NCI-H1436 (cell line): ENCODE measurements around the gene GUCA2A.
A peak's percentile ranks its signal among the peaks of the same experiment; 100 is the strongest.
"Not testable (repeated sequence)": the region's sequence is repeated elsewhere in the genome, so short reads cannot be mapped to it uniquely, and the experiment has no call there.

Source experiments
- DNase-seq: peaks from one replicate; lab custom pipeline; 2025; lab: John Stamatoyannopoulos, UW

GUCA2A gene

DNA sequence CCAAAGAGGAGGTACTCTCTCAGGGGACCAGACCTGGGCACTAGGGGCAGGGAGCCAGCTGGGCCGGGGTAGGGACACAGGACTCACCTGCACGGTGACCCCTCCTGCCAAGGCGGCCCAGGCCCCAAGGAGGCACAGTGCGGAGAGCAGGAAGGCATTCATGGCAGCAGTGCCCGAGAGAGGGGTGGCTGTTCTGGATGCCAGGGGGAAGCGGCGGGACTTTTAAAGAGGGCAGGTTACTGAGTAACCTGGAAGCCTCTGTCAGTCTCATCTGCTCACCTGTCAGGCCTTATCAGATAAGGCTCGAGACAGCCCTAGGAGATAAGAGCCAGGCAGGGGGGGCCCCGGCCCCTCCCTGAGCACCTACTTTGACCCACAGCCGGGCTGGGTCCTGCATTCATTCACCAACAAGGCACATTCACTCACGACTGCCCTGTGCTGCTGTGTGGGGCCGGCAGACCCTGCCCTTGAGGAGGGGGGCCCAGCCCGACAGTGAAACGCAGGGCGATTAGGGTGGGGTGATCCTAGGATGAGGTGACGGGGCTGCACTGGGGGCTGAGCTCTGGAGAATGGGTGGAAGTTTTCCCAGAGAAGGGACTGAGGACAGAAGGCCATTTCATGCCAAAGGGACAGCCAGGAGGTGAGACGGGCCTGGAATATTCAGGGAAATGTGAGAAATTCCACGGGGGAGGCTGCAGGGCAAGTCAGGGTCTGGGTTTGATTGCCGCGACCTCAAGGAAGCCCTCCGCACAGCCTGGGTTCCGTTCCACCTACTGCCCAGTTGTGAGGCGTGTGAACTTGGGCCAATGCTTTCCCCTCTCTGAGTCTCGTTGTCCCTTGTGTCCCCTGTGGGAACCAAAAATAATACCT, at the start of gene GUCA2A:
Gene GUCA2A (minus strand): TSS at position 195 of the 870 bp plus-strand sequence. CDS start 33 bp downstream, at position 162.
- DNase-seq, result no peak

DNA sequence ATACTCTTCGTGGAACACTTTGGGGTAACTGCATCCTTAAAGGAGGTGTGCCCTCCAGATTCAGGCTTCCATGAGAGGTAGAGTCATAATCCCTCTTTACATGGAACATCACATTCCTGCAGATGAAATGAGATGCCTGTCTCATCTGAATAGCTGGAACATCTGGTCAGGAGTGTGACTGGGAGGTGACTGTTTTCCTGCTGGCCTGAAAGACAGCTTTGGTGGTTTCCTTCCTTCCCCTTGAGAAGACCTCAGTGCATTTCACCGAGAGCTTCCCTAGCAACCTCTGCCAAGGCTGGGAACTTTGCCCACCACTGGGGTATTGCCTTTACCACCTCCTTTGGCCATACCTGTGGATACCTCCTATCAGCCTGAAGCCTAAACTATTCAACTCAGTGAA, 46.7 kb upstream of the GUCA2A start:
- DNase-seq, result no peak

- DNase-seq, result no peak
These were observed 46.0 kb upstream of the GUCA2A start for GRCh38 chr1:42210421-42211133.

GRCh38 chr1:42209526-42210251, 45.1 kb upstream of the GUCA2A start:
- no peak for DNase-seq

DNA sequence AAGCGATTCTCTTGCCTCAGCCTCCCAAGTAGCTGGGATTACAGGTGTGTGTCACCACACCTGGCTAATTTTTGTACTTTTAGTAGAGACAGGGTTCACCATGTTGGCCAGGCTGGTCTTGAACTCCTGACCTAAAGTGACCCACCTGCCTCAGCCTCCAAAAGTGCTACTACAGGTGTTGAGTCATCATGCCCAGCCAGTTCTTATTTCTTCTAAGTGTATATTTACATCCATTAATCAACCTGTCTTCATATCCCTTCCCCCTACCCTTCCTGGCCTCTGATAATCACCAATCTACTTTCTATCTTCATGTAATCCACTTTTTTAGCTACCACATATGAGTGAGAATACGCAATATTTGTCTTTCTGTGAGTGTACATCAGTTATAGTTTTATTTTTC, 42.4 kb upstream of the GUCA2A start:
- not testable (repeated sequence) for DNase-seq

DNA sequence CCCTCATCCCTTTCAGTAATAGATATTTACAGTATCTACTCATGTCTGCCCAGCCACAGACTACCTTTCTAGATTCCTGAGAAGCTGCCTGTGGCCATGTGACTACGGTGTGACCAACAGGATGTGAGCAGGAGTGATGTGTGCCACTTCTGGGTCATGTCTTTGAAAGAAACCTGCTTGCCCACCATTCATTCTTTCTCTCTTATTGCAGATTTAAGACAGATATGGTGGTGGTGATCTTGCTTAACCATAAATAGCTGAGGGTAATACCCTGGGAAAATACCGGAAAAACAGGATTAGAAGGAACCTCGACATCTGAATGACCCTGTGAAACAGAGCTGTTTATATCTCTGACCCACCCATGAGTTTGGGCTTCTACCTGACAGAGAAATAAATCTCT, 41.6 kb upstream of the GUCA2A start:
- DNase-seq, result no peak

DNA sequence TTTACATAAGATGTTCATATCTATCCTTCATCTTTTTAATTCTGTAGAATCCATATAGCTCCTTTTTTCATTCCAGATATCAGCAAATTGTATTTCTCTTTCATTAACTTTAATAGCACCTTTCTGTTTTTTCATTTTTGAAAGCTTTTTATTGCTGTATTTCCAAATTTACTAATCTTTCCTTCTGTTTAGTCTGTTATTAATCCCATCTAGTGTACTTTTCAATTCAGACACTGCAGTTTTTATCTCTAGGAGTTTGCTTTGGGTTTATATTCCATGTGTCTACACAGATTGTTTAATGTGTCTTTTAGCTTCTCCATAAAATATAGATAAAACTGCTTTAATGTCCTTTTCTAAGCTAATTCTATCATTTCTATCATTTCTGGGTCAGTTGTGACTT, 37.4 kb upstream of the GUCA2A start:
- no peak for DNase-seq

DNA sequence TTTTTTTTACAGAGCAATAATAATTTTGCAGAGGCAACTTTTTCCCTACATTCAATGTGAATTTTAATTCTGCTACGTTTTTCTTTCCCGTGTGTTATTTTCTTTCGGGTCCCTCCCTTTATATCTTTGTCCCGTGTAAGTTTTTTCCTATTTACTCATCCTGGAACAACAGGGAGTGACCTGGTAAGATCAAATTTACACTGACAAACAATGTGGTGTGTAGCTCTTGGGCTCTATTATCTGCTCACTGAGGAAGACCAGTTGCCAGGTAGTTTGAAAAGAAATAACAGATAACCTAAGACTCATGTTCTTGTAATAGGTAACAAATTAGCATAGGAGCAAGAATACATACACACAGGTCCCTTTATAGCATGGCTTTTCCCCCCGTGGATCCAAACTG, 33.7 kb upstream of the GUCA2A start:
- DNase-seq, result no peak

- DNase-seq, result no peak
These were observed 31.3 kb upstream of the GUCA2A start for GRCh38 chr1:42195841-42196240.

DNA sequence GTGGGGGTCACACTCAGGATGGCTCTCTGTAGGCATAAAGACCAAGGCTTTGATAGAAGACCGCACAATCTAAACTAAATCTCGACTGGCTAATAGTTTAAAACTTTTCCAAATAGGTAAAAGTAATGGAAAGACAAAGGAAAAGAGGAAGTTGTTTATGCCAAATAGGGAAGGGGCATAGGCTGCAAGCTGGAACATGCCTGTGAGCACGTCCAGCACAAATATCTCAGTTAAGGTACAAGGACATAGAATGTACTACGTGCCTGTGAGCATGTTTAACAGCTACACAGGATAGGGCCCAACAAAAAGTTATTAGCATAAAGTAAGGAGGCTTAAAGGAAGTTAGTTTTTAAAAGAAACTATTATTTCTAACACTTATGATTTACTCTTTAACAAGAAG, 27.6 kb upstream of the GUCA2A start:
- DNase-seq, result no peak

DNA sequence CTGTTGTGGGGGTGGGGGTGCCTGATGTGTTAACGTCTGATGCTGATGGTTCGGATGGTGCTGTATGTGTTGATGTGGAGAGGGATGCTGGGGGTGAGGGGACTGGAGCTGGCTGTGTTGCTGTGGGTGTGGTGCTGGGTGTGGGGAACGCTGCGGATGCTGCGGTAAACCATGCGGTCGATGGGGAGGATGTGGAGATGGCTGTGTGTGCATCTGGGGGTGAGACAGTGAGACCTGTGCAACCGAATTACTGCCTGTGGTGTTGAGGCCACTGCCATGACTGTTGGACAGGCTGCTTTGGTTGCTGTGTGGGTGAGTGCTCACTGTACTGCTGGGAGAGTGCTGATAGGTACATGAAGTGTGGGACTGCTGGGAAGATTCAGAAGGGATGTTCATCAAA, 26.8 kb upstream of the GUCA2A start:
- DNase-seq, result no peak

DNA sequence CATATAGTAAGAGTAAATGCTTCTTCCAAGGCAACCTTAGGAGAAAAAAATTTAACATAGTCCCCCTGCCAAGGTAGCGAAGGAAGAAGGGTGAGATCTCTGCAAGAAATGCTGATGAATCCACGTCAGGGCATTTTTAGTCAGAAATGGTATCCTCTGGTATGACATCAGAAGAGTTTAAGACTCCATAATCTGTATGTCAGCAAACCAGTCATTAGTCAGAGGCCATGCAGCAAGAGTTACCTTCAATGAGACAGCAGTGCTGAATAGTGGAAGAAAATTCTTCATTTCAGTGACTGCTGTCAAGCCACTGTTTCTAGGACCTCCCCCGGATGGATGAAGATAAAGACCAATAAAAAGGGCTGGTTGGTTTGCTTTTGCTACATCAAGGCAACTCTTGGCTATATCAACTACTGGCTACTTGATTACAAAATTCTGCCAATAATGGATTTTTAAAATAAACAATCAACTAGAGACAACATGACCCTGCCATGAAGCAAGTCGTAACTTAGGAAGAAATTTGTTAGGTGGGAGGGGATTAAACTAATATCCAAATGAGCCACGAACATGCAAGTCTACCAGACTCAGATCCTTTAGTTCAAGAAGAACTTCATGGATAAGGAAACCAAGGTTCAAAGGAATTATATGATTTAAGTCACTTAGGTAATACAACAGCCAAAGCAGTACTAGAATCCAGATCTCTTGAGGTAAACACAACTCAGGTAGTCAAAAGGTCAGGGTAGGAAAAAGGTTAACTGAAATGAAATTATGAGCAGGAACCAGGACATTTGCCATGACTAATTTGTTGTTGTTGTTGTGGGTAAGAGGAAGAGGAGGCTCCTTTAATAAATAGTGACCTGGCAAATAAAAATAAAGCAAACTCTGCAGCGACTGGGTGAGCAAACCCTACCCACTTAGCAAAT, 25.6 kb upstream of the GUCA2A start:
- DNase-seq, result no peak

GRCh38 chr1:42186152-42186551, 21.6 kb upstream of the GUCA2A start:
- DNase-seq, result no peak

GRCh38 chr1:42184616-42185015, 20.1 kb upstream of the GUCA2A start:
- DNase-seq, result no peak

DNA sequence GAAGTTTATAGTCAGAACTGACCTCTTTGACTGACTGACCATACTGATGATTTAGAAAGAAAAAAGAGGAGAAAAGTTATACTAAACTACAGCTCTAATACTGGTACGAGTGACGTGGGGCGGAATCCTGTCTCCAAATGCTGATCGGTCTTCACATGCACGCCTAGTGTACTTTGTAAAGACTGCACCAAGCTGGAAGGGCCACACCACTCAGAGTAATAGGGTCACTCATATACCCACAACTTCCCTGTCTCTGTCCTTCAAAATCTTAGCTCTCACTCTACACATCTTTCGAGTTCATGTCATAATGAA, 19.4 kb upstream of the GUCA2A start:
- DNase-seq, result no peak

GRCh38 chr1:42183210-42183956, 18.8 kb upstream of the GUCA2A start:
- no peak for DNase-seq

- DNase-seq, result no peak
These were observed 17.1 kb upstream of the GUCA2A start for GRCh38 chr1:42181687-42182086.

DNA sequence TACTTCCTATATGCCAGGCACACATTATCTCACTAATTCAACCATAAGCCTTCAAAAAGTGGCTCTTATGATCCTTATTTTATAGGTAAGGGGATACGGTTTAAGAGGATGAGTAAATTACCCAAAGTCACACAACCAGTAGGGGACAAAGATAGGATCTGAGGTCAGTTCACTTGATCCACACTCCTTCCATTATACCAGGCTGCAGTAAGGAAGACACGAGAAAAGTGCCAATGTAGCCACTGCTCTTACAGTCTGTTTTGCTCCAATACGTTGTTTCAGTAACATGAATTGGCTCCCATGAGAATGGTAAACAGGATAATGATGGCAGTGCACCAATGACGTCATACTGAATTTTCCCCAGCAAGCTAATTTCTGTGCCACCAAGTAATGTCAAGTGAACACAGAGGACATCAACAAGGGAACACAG, 15.4 kb upstream of the GUCA2A start:
- DNase-seq, result peak; percentile 33

- DNase-seq, result no peak
These were observed 14.7 kb upstream of the GUCA2A start for GRCh38 chr1:42179275-42179674.

GRCh38 chr1:42178249-42178648, 13.7 kb upstream of the GUCA2A start:
- no peak for DNase-seq

DNA sequence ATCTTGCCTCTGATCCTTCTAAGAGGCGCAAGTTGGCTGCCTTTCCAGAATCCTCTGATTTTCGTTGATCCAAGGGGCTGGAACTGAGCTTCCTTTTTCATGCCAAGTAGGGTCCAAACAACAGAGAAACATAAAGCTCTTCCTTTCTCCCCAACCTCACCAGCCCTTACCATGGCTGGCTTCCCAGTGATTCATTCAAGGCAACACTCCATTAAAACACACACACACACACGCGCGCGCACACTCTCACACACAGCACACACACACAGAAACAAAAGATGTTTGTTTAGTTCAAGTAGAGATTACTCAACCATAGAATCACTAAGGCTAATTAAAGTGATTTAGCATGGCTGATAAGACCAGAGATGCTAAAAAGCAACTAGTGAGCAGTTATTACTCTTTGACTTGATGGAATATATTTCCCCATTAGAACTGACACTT, 13.0 kb upstream of the GUCA2A start:
- DNase-seq, result no peak
